ENCODE data around the gene APOD. TPM values are rescaled to one million over a fixed set of nuclear protein-coding genes. Genes with fewer than 3 reads are reported as not detected.

The APOD gene
- total RNA-seq, 1 donor from 2014 or later, result not detected

GRCh38 chr3:195597229-195597628, 13.5 kb upstream of the APOD start:
- DNase-seq (ENCODE audit: low read depth) (no peak), FAIRE-seq (no peak)
- H3K4me1 Mint-ChIP-seq (ENCODE audit: low read depth, unreplicated experiment), result no peaks in the 10 kb centered on the region
- H3K9me3 Mint-ChIP-seq (ENCODE audit: unreplicated experiment), result peaks cover 7% of the 10 kb centered on the region
- peaks cover 23% of the 10 kb centered on the region for H3K27me3 Mint-ChIP-seq (ENCODE audit: low read depth, unreplicated experiment)
- Histone ChIP-seq H3K4me3 (ENCODE audit: insufficient read depth, low read depth, low read length) (no peak overlapping the region), H2AFZ (ENCODE audit: low read depth, low read length) (no peak overlapping the region), H3K79me2 (ENCODE audit: insufficient read depth, low read length) (no peaks in the 10 kb centered on the region), H3K27me3 (ENCODE audit: insufficient read depth, low read length) (peaks cover 4% of the 10 kb centered on the region), H3K4me2 (ENCODE audit: low read length) (no peak overlapping the region), H3K9me3 (ENCODE audit: insufficient read depth, low read depth, low read length) (no peaks in the 10 kb centered on the region), H3K36me3 (ENCODE audit: insufficient read depth, low read length) (no peaks in the 10 kb centered on the region), H3K27ac (ENCODE audit: low read depth, low read length) (no peak overlapping the region), H4K20me1 (ENCODE audit: insufficient read depth, low read length) (no peaks in the 10 kb centered on the region), H3K9ac (ENCODE audit: low read length) (no peak overlapping the region), H3K4me1 (ENCODE audit: insufficient read depth, low read length) (no peaks in the 10 kb centered on the region)
- H3K27ac Mint-ChIP-seq (ENCODE audit: unreplicated experiment), result no peak overlapping the region
- H3K36me3 Mint-ChIP-seq (ENCODE audit: low read depth, unreplicated experiment), result no peaks in the 10 kb centered on the region
- no peak for TF ChIP-seq CTCF (IDR thresholded peaks at IDR 0.05; ENCODE audit: insufficient read depth, low read depth, low read length)
- no peak for TF ChIP-seq EZH2 (IDR thresholded peaks at IDR 0.05; ENCODE audit: insufficient read depth, low read length)
- no peak overlapping the region for H3K4me3 Mint-ChIP-seq (ENCODE audit: unreplicated experiment)

GRCh38 chr3:195596765-195597171, 13.0 kb upstream of the APOD start:
- peaks cover 9% of the 10 kb centered on the region for H3K27me3 ChIP-seq (ENCODE audit: insufficient read depth, low read length)
- no peaks in the 10 kb centered on the region for H3K9me3 ChIP-seq (ENCODE audit: insufficient read depth, low read depth, low read length)
- TF ChIP-seq CTCF (IDR thresholded peaks at IDR 0.05; ENCODE audit: insufficient read depth, low read depth, low read length), result no peak
- no peak for TF ChIP-seq EZH2 (IDR thresholded peaks at IDR 0.05; ENCODE audit: insufficient read depth, low read length)
- Mint-ChIP-seq H3K4me1 (ENCODE audit: low read depth, unreplicated experiment) (no peaks in the 10 kb centered on the region), H3K9me3 (ENCODE audit: unreplicated experiment) (peaks cover 7% of the 10 kb centered on the region), H3K36me3 (ENCODE audit: low read depth, unreplicated experiment) (no peaks in the 10 kb centered on the region), H3K27me3 (ENCODE audit: low read depth, unreplicated experiment) (peaks cover 25% of the 10 kb centered on the region), H3K4me3 (ENCODE audit: unreplicated experiment) (no peak overlapping the region), H3K27ac (ENCODE audit: unreplicated experiment) (no peak overlapping the region)
- no peak for FAIRE-seq
- H3K9ac ChIP-seq (ENCODE audit: low read length), result no peak overlapping the region
- no peak overlapping the region for H3K4me3 ChIP-seq (ENCODE audit: insufficient read depth, low read depth, low read length)
- H3K4me1 ChIP-seq (ENCODE audit: insufficient read depth, low read length), result no peaks in the 10 kb centered on the region
- H3K27ac ChIP-seq (ENCODE audit: low read depth, low read length), result no peak overlapping the region
- no peaks in the 10 kb centered on the region for H4K20me1 ChIP-seq (ENCODE audit: insufficient read depth, low read length)
- H3K79me2 ChIP-seq (ENCODE audit: insufficient read depth, low read length), result no peaks in the 10 kb centered on the region
- no peak overlapping the region for H3K4me2 ChIP-seq (ENCODE audit: low read length)
- H3K36me3 ChIP-seq (ENCODE audit: insufficient read depth, low read length), result no peaks in the 10 kb centered on the region
- DNase-seq (ENCODE audit: low read depth), result no peak
- H2AFZ ChIP-seq (ENCODE audit: low read depth, low read length), result no peak overlapping the region

GRCh38 chr3:195595785-195596531, 12.2 kb upstream of the APOD start:
- Mint-ChIP-seq H3K4me1 (ENCODE audit: low read depth, unreplicated experiment) (no peaks in the 10 kb centered on the region), H3K27me3 (ENCODE audit: low read depth, unreplicated experiment) (peaks cover 31% of the 10 kb centered on the region), H3K4me3 (ENCODE audit: unreplicated experiment) (no peak overlapping the region), H3K36me3 (ENCODE audit: low read depth, unreplicated experiment) (no peaks in the 10 kb centered on the region), H3K9me3 (ENCODE audit: unreplicated experiment) (peaks cover 13% of the 10 kb centered on the region), H3K27ac (ENCODE audit: unreplicated experiment) (no peak overlapping the region)
- no peak overlapping the region for H3K4me3 ChIP-seq (ENCODE audit: insufficient read depth, low read depth, low read length)
- H3K4me2 ChIP-seq (ENCODE audit: low read length), result no peak overlapping the region
- no peak overlapping the region for H2AFZ ChIP-seq (ENCODE audit: low read depth, low read length)
- no peaks in the 10 kb centered on the region for H3K36me3 ChIP-seq (ENCODE audit: insufficient read depth, low read length)
- TF ChIP-seq EZH2 (IDR thresholded peaks at IDR 0.05; ENCODE audit: insufficient read depth, low read length) (no peak), CTCF (IDR thresholded peaks at IDR 0.05; ENCODE audit: insufficient read depth, low read depth, low read length) (no peak)
- FAIRE-seq (no peak), DNase-seq (ENCODE audit: low read depth) (no peak)
- no peaks in the 10 kb centered on the region for H3K4me1 ChIP-seq (ENCODE audit: insufficient read depth, low read length)
- no peaks in the 10 kb centered on the region for H3K9me3 ChIP-seq (ENCODE audit: insufficient read depth, low read depth, low read length)
- no peaks in the 10 kb centered on the region for H3K79me2 ChIP-seq (ENCODE audit: insufficient read depth, low read length)
- no peaks in the 10 kb centered on the region for H4K20me1 ChIP-seq (ENCODE audit: insufficient read depth, low read length)
- peaks cover 9% of the 10 kb centered on the region for H3K27me3 ChIP-seq (ENCODE audit: insufficient read depth, low read length)
- H3K27ac ChIP-seq (ENCODE audit: low read depth, low read length), result no peak overlapping the region
- H3K9ac ChIP-seq (ENCODE audit: low read length), result no peak overlapping the region

All from astrocyte (in vitro differentiated cells and primary cell).